Renal pelvis (tissue), 4 donors: ENCODE data around the gene PKD1L1. TPM values are rescaled to one million over a fixed set of nuclear protein-coding genes. Genes with fewer than 3 reads are reported as not detected.

Experiments
- DNase-seq: peaks from one replicate; pipeline ENCODE4 v3.0.0-alpha.2; 2013
- polyA plus RNA-seq, 3 donors: library from polyadenylated mRNA; unstranded; fragments of 120-200 nt; gene quantifications; one replicate each; pipeline ENCODE4 v1.2.1, GENCODE V29; 2013; ENCODE audit not compliant: insufficient read length in 3 of 3

Gene PKD1L1
- polyA plus RNA-seq, 3 donors, result 0.45 to 0.54 (median 0.50) TPM

DNA sequence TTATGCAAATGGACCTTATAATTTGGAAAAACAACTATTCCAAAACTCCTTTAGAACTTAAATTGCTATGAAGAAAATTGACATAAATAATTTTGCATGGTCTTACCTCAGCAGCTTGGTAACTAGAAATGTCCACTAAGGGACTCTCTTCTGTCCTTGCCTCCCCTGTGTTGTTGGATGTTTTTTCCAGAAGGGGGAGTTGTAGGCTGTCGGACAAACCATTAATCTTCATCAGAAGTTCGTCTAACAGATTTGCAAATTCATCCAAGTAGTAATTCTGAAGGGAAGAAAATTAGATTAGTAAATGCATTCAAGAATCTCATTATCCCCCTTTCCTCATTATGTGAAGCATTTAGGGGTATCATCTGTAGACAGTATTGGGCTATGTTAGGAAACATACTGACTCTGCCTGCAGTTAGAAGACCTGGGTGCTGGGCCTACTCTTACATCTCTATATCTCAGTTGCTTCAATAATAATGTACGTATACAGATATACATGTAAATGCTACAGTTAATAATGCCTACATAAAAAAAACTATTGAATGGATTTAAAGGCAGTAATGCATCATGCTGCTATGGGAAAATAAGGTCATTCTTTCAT, 155.6 kb downstream of the PKD1L1 start:
- no peak for DNase-seq

DNA sequence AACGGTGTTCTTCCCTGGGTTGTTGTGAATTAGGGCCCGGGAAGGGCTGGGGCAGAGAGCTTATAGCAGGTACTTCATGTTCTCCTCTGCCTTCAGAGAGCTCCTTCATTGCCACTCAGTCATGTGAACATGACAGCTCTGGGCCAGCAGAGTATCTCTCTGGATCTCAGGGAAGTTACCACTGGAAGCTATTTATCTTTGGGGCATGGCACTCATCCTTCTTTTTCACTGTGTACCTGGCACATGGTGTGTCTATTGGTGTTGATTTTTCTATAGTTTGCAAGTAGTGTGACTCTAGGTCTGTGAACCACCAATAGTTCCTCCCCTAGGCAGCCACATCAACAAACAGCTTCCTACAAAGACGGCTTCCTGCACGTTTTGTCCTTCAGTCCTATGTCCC, 156.6 kb downstream of the PKD1L1 start:
- DNase-seq, result no peak

DNA sequence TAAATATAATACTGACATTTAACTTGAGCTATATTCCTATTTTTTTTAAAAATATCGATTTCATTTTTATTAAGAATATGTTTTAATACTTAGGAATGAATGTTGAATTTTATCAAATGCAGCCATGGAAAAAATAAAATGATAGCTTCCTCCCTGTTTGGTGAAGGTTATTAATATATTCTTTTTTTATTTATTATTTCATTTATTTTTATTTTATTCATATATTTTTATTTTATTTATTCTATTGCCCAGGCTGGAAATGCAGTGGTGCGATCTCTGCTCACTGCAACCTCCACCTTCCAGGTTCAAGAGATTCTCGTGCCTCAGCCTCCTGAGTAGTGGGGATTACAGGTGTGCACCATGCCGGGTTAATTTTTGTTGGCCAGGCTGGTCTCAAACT, 160.2 kb downstream of the PKD1L1 start:
- DNase-seq, result no peak

DNA sequence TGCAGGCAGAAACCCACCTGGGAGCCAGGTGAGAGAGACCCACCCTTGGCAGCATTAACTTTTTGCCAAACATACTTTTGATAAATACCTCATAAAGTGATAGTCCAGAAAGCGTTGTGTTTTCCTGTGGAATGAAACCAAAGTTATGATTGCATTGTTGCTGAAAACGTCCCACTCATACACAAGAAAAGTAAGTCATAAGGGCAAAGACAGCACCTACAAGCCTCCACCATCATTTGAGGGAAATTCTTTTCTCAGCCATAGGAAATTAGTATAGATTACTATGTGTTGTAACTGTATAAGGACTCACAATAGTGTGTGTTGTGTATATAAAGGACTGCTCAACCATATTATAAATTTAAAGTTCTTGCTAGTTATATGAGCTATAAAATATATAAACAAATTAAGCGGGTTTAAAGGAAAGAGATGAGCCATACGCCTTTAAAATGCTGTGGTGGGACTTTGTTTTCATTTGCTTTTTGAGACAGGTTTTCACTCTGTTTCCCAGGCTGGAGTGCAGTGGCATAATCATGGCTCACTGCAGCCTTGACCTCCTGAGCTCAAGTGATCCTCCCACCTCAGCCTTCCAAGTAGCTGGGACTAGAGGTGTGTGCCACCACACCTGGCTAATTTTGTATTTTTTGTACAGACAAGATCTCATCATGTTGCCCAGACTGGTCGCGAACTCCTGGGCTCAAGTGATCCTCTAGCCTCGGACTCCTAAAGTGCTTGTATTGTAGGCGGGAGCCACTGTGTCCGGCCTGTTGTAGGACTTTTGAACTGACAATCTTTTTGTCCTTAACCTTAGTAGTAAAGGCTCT, 160.8 kb downstream of the PKD1L1 start:
- DNase-seq, result no peak

DNA sequence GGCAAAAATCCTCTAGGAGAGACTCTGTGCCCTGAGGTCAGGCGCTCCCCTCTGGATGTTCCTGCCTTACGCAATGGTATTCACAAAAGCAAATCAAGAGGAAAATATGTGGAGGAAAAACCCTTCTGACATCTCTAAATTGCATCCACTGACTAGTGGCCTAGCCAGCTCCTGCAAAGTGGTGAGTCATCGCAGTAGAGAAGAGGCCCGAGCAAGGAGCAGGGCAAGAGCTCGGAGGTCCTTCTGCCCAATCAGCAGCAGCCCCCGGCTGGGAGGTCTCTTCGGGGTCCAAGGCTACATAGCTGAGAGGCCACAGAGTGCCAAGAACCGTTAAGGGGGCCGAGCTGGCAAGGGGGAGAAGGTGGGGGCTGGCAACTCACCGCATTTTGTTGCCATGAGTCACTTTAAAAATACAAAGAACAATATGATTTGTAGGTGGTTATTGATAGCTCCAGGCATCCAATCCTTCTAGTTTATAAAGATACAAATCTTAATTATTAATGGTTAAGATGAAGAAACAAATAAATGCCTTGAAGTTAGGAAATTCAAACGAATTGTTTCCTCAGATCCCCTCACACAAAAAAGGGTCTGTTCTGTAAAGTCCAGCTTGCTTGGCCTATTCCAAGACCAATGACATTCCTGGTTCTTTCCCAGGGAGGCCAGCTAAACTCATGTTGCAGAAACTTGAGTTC, 161.6 kb downstream of the PKD1L1 start:
- DNase-seq, result no peak

DNA sequence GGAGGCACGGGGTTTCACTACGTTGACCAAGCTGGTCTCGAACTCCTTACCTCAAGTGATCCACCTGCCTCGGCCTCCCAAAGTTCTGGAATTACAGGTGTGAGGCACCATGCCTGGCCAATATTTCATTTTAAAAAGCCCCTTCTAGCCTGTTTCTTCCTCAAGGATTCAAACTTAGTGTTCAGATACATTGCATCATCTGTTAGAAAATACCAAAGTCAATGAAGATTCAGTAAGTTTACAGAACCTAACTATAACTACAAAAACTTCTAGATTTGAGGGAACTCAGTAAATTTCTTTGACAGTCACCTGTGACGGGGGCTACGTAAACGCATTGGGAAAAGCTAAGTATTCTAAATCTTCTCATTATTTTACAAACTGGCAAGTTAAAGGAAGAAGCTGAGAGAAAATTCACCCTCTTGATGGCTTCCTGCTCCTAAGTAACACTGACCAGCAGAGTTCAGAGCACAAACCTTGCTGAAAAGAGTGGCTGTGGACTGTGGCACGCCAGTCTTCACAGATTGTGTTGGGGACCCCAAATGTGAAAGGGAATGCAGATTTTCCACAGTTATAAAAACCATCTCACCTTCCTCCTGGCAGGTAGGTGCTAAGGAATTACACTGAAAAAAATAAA, 162.2 kb downstream of the PKD1L1 start:
- DNase-seq, result no peak

DNA sequence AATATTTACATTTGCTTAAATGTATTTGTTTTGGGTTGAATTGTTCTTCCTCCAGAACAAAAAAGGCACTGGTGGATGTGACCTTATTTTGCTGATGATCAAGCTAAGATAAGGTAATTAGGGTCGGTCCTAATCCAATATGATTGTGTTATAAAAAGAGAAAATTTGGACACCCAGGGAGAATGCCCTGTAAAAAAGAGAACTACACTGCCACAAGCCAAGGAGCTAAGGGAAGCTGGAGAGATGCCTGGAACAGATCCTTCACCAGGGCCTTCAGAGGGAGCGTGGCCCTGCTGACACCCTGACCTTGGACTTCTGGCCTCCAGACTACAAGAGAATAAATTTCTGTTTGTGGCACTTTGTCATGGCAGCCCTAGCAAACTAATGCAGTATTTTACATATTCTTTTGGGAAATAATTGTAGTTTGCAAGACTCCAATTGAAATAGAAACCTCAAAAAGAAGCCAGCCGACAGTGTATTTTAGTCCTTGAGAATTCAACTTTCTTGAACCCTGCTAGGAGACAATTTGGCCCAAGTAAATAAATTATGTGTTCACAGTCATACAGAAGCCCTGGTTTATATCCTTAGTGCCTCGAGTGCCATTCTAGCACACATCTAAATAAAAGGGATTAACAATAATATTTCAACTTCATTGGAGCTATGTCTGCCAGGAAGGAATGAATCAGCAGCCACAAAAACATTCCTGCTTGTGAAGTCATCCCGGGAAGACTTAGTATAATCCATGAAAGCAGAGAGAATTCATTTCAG, 164.6 kb downstream of the PKD1L1 start:
- no peak for DNase-seq

DNA sequence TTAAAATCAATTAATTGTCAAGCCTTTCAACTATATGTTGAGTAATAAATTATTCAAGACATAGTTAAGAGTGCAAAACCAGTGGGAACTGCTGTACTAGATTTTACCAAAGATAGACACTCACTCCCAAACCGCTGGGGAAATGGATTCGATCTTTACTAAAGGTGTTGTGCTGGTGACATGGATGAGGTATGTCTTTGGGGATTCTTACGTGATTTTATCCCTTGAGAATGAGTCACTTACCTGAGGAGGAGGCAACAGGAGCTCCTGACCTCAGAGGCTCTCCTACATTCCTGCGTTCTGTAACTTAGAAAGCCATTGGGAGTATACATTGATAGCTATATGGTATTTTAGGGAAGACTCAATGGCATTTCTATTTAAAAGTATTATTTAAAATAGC, 165.5 kb downstream of the PKD1L1 start:
- no peak for DNase-seq

DNA sequence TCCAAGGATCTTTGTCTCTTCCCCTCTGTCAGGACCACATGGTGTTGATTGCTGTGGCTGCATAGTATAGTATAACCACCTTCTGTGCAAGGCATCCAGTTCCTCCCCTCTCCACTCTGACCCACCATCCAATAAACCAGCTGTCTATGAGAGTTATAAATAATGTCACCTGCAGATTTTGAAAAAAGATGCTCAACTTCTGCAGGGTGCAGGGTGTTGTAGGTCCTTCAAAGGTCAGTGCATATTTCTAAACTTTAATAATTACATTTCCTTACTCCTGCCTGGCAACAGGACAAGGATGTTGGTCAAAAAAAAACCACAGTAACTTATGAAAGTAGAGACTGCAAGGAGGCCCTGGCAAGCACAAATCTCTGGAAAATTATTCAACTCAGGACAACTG, 166.2 kb downstream of the PKD1L1 start:
- DNase-seq, result no peak

DNA sequence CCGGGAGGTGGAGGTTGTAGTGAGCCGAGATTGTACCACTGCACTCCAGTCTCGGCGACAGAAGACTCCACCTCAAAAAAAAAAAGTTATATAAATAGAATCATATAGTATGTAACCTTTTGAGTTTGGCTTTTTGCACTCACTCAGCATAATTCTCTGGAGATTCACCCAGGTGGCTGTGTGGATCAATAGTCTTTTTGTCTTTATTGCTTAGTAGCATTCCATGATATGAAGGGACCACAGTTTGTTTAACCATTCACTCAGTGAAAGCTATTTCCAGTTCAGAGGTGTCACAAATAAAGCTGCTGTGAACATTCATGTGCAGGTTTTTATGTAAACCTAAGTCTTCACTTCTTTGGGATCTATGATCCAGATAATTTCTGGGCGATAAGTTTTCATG, 167.7 kb downstream of the PKD1L1 start:
- no peak for DNase-seq

DNA sequence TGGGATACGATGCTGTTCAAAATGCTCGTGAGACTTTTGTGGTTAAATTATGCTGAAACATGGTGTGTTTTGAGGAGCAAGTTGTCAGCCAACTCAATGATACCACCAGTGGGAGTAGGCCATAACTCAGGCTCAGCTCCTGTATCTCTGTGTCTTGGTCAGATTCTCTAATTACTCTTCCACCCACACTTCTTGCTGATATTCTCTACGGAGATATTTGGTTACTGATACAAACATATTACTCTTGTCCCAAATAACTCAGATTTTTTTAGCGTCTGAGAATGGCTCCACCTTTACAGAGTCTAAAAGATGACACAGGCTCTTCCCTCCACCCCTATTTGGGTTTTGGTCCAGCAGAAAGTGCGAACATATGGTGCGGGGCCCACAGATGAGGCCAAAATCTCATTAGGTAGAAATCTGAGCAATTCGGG, 168.9 kb downstream of the PKD1L1 start:
- DNase-seq, result no peak

DNA sequence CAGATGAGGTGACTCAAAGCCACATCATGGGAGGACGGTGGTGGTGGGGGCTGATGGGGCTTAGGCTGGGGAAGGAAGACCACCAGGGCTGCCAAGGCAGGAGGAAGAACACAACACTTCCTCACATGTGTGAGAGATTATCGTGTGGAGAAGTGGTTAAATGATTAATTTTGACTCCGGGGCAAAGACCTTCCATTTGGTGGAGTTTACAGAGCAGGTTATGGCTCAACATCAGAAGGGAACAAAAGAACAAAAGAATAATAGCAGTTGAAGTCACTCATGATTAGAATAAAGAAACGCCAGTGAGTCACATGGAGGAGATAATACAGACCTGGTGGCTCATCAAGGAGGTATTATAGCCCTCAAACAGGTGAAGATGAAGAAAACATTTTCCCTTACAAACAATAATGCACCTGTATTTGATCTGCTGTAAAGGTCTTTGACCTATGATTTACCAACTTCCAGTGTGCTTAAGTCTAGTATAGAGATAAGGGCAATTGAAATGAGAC, 170.1 kb downstream of the PKD1L1 start:
- no peak for DNase-seq

DNA sequence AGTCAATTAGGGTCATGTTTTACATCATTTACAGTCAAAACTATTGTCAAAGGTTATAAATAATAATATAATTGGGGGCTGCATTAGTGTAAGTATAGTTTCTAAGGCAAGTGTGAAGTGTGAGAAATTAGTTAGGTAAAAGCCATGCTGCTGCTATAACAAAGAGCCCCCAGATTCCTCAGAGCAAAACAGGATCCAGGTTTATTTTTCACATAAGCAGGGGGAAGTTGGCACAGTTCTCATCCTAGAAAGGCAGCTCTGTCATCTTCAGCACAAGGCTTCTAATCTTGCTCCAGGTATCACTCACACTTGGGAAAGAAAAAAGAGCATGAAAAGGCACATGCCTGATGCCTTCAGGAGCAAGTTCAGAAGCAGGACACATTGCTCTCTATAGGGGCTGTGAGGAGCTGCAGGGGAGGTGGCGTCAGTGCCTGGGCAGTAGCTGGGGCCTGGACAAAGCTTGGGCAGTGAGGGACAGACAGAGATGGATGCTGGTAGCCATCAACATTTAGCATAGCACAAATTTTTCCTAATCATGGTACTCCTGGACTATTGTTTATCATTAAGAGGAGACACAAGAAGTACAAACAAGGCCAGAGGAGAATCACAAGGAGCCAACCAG, 170.6 kb downstream of the PKD1L1 start:
- DNase-seq, result no peak

DNA sequence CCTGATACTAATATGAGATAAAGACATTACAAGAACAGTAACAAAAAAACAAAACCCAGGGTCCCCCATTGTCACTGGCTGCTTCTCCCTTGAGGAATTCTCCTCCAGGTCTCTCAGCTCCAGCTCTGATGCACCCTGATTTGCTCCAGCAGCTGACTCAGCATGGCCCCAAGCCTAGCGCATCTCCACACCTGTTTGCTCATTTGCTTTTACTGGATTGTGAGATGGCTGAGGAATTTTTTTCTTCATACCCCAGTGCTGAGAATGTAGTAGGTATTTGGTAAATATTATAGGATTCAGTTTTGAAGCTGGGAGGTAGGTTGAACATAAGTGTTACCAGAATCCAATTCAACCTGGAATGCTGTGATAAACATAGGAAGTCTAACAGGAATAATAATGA, 171.9 kb downstream of the PKD1L1 start:
- DNase-seq, result no peak

DNA sequence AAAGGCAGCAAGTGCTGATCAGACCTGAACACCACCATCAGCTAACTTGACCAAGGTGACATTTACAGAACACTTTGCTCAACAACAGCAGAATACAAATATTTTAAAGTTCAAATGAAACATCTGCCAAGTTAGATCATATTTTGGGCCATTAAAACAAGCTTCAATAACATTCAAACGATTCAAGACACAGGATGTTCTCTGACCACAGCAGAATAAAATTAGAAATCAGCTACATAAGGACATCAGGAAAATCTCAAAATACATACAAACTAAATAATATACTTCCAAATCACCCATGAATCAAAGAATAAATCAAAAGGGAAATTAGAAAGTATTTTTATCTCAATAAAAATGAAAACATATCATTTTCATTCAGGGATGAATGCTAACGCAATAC, 173.0 kb downstream of the PKD1L1 start:
- DNase-seq, result no peak

DNA sequence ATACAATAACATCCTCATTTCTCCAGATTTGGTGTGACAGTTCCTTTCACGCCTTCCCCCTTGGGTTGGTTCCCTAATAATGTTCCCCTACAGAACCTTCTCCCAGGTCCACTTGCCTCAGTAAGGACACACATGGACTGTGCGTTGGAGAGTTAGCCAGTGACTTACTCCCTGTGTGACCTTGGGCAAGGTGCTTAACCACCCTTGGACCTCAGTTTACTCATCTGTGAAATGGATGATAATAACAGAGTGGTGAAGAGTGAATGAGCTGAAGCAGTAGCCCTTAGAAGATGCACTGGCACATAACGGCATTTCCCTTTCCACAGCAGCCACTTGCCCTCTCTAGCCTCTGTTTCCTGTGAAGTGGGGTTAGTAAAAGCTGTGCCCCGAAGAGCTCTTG, 175.8 kb downstream of the PKD1L1 start:
- no peak for DNase-seq

DNA sequence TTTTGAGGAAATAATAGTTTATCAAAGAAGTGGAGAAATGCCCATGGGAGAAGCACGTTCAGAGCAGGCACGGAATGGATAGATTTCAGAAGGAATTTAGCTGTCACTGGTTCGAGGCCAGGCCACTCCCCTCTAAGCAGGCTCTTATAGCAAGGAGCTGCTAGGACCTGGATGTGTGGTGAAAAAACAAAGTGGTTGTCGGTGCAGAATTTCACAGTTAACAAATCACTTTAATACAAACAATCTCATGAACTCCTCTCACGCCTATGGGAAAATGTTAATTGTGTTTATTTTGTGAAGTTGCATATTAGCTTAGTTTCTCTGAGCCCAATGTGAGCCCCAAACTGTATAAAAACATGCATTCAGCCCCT, 176.3 kb downstream of the PKD1L1 start:
- no peak for DNase-seq

DNA sequence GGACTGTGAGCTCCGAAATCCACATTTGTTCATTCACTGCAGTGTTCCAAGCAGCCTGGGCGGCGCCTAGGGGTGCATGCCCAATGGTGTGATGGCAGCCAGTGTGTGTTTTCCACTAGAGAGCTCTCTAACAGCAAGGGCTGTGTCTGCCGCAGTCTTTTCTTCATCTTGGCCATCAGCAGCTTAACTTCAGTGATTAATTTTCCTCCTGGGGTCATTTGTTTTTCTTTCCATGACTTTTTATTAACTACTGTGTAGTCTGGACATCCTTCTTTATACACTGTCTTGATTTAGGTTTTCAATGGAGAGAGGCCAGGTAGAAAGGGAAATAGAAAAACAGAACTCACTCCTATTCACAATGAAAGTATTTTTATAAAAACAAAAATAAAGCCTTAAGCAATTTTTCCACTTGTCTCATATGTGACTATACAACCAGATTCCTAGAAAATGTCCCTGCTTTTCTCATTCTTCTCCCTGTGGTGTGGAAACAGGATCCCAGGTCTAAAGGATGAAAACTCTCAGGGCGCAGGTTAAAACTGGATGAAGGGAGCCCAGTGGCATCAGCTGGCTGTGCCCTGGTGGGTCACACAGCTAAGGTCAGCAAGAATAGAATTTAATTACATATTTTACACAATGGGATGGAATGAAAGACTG, 176.8 kb downstream of the PKD1L1 start:
- no peak for DNase-seq

DNA sequence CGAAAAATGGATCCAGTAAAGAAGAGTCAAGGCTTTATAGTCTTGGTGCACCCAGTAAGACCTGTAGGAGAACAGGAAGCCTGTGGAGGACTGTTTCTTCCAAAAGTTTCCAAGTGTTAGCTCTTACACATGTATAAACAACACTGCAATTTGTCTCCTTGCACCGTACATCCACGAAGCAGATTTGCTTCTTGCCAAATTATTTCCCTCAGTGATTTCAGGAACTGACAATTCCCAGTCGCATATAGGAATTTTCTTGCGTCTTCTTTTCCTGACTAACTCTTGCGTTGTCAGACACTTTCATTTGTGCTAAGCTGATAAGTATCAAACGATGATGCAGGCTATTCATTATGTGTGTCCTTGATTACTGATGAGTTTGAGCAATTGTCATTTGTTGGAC, 182.1 kb downstream of the PKD1L1 start:
- no peak for DNase-seq

DNA sequence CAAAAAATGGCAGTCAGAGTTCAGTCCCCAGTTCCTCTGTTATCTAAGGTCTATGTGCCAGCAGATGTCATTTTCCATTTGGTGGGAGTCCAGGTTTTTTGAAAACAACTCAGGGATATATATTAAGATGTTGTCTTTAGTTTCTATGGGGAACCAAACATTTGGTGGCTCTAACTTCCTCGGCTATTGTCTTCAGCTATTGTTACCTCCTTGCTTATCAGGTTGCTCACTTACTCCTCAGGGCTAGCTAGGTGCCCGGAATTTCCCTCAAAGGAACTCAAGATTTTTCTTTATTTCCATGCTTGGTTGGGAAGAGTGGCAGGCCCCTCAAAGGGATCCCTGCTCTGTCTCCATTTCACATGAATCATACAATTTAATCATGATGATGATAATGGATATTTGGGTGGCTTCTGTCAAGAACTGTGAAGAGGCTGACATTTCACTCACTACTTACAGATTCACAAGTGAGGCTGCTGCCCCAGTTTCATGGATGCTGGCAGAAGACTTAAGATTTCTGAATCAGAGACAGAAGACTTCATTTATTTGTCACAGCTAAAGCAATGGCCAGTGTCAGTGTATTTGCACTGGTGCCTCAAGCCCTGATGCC, 182.8 kb downstream of the PKD1L1 start:
- no peak for DNase-seq
